ENCODE measurements around the gene PRPF6. TPM values are rescaled to one million over a fixed set of nuclear protein-coding genes. Genes with fewer than 3 reads are reported as not detected.
"Not testable (repeated sequence)": the region's sequence is repeated elsewhere in the genome, so short reads cannot be mapped to it uniquely, and the experiment has no call there.

PRPF6 gene
- polyA plus RNA-seq, 1 donor from 2014 or later = 91.9 TPM

DNA sequence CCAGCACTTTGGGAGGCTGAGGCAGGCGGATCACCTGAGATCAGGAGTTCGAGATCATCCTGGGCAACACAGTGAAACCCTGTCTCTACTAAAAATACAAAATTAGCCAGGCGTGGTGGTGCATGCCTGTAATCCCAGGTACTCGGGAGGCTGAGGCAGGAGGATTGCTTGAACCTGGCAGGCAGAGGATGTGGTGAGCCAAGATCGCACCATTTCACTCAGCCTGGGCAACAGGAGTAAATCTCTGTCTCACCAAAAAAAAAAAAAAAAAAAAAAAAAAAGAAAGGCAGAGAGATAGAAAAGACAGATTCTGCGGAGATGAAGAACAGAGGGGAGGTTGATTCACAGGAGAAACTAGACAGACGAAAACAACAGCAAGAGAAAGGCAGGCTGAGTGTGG lies 4.4 kb upstream of the PRPF6 start:
- H2AFZ ChIP-seq (ENCODE audit: low read depth, low read length); H3F3A ChIP-seq (ENCODE audit: insufficient read depth, low read length, poor library complexity, severe bottlenecking); H3K9me2 ChIP-seq (ENCODE audit: insufficient read depth, low read length); H4K20me1 ChIP-seq (ENCODE audit: insufficient read depth); H3K4me2 ChIP-seq (ENCODE audit: low read length); H3K27me3 ChIP-seq (ENCODE audit: insufficient read depth, low read depth, low read length); H3K4me3 ChIP-seq (ENCODE audit: low read length); H3K36me3 ChIP-seq (ENCODE audit: insufficient read depth, low read length); H3K9me3 ChIP-seq (ENCODE audit: low read length); H3K79me2 ChIP-seq (replicated peaks; ENCODE audit: insufficient read depth, low read length); H3K9ac ChIP-seq (ENCODE audit: low read length); H3K27ac ChIP-seq (ENCODE audit: low read length): not testable (repeated sequence)

- no peak overlapping the region for H3K9ac ChIP-seq (ENCODE audit: low read length)
- H3K4me3 ChIP-seq (ENCODE audit: low read length) = no peak overlapping the region
- no peak for TF ChIP-seq EP300 (conservative IDR thresholded peaks at IDR 0.05; ENCODE audit: poor library complexity, severe bottlenecking)
- no peaks in the 10 kb centered on the region for H3K27me3 ChIP-seq (ENCODE audit: insufficient read depth, low read depth, low read length)
- no peak overlapping the region for H3K27ac ChIP-seq (ENCODE audit: low read length)
- no peaks in the 10 kb centered on the region for H3F3A ChIP-seq (ENCODE audit: insufficient read depth, low read length, poor library complexity, severe bottlenecking)
- H4K20me1 ChIP-seq (ENCODE audit: insufficient read depth) = no peaks in the 10 kb centered on the region
- H3K36me3 ChIP-seq (ENCODE audit: insufficient read depth, low read length) = no peaks in the 10 kb centered on the region
- H3K9me2 ChIP-seq (ENCODE audit: insufficient read depth, low read length) = no peaks in the 10 kb centered on the region
- peaks cover 7% of the 10 kb centered on the region for H3K79me2 ChIP-seq (replicated peaks; ENCODE audit: insufficient read depth, low read length)
- H3K9me3 ChIP-seq (ENCODE audit: low read length) = no peaks in the 10 kb centered on the region
- H2AFZ ChIP-seq (ENCODE audit: low read depth, low read length) = no peak overlapping the region
- no peak overlapping the region for H3K4me2 ChIP-seq (ENCODE audit: low read length)
Observed at GRCh38 chr20:63976980-63977738, 3.8 kb upstream of the PRPF6 start.

GRCh38 chr20:63977739-63978276 lies 3.1 kb upstream of the PRPF6 start:
- Histone ChIP-seq H3K27ac (ENCODE audit: low read length) (no peak overlapping the region), H3K9ac (ENCODE audit: low read length) (peak overlapping the region; percentile 84), H3K4me2 (ENCODE audit: low read length) (peak overlapping the region; percentile 65), H4K20me1 (ENCODE audit: insufficient read depth) (no peaks in the 10 kb centered on the region), H3K9me2 (ENCODE audit: insufficient read depth, low read length) (no peaks in the 10 kb centered on the region), H3K36me3 (ENCODE audit: insufficient read depth, low read length) (no peaks in the 10 kb centered on the region), H3K4me3 (ENCODE audit: low read length) (peak overlapping the region; percentile 96), H3K79me2 (replicated peaks; ENCODE audit: insufficient read depth, low read length) (peaks cover 13% of the 10 kb centered on the region), H3K9me3 (ENCODE audit: low read length) (no peaks in the 10 kb centered on the region), H3F3A (ENCODE audit: insufficient read depth, low read length, poor library complexity, severe bottlenecking) (no peaks in the 10 kb centered on the region), H3K27me3 (ENCODE audit: insufficient read depth, low read depth, low read length) (no peaks in the 10 kb centered on the region), H2AFZ (ENCODE audit: low read depth, low read length) (no peak overlapping the region)
- TF ChIP-seq EP300 (conservative IDR thresholded peaks at IDR 0.05; ENCODE audit: poor library complexity, severe bottlenecking) (no peak), CTCF (IDR thresholded peaks at IDR 0.05; ENCODE audit: poor library complexity, severe bottlenecking) (no peak), POLR2AphosphoS5 (IDR thresholded peaks at IDR 0.05) (no peak), TAF1 (IDR thresholded peaks at IDR 0.05; ENCODE audit: low read depth) (no peak), RAD21 (conservative IDR thresholded peaks at IDR 0.05) (no peak), MXI1 (conservative IDR thresholded peaks at IDR 0.05; ENCODE audit: poor library complexity, severe bottlenecking) (no peak), EZH2 (IDR thresholded peaks at IDR 0.05; ENCODE audit: borderline replicate concordance, insufficient read depth, low read length, poor library complexity, severe bottlenecking) (no peak), SMC3 (conservative IDR thresholded peaks at IDR 0.05; ENCODE audit: poor library complexity) (no peak), REST (IDR thresholded peaks at IDR 0.05; ENCODE audit: borderline replicate concordance) (no peak)
